BE2C (cell line): ENCODE data around the gene MORF4L2.
"Not testable (repeated sequence)": the region's sequence is repeated elsewhere in the genome, so short reads cannot be mapped to it uniquely, and the experiment has no call there.

Experiments
- DNase-seq: peaks from one replicate; pipeline ENCODE4 v3.0.0-alpha.2; 2020
- H3K27me3 ChIP-seq: fragments of 250-450 bp; sonication (Bioruptor Pico); 2 replicates; pipeline ENCODE4 v1.5.1; 2020; ENCODE audit warnings: mild to moderate bottlenecking
- H3K36me3 ChIP-seq: fragments of 250-450 bp; sonication (Bioruptor Pico); 2 replicates; pipeline ENCODE4 v1.5.1; 2020; ENCODE audit warnings: mild to moderate bottlenecking
- H3K4me1 ChIP-seq: fragments of 250-450 bp; sonication (Bioruptor Pico); 2 replicates; pipeline ENCODE4 v1.5.1; 2020
- H3K4me3 ChIP-seq: 2 replicates; pipeline ENCODE4 v1.5.1; 2011; ENCODE audit warnings: low read depth, low read length
- H3K9me3 ChIP-seq: fragments of 250-450 bp; sonication (Bioruptor Pico); 2 replicates; pipeline ENCODE4 v1.5.1; 2020
- TF ChIP-seq, protein P1 (sequence below): IDR thresholded peaks from 2 replicates; pipeline ENCODE4 v1.5.1; 2012; ENCODE audit warnings: mild to moderate bottlenecking, low read depth, low read length

Gene MORF4L2

DNA sequence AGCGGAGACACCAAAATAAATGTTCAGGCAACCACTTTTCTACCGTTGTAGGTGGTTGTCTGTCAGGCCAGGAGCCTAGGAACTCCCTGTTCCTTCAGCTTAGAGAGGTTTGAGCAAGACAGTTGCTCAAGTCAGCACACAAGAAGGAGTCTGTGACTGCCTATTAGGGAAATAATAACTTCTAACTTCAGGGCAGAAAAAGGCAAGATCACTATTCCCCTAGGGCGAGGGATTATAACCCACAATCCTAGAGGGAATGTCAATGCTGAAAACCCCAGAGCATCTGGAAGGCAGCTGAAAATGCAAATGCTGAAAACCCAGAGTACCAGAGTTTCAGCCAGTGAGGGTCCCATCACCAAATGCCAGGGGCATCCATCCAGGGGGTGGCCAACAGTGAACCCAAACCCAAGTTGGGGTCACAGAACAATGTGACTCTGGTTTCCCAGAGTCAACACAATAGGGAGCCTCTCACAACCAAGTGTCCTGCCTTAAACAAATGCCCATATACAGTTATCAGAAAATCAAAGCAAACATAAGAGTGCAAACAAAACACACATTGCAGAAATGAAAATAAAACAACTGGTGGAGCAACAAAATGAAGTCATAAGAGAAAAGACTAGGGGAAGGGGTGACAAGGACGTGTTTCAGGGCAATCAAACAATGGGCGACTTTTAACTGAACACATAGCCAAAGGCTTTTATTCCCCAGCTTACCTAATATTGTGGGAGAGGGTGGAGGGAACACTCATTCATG lies 27.6 kb downstream of the MORF4L2 start:
- no peaks in the 10 kb centered on the region for H3K36me3 ChIP-seq
- H3K4me3 ChIP-seq = no peak overlapping the region
- no peaks in the 10 kb centered on the region for H3K27me3 ChIP-seq
- TF ChIP-seq, protein P1, sequence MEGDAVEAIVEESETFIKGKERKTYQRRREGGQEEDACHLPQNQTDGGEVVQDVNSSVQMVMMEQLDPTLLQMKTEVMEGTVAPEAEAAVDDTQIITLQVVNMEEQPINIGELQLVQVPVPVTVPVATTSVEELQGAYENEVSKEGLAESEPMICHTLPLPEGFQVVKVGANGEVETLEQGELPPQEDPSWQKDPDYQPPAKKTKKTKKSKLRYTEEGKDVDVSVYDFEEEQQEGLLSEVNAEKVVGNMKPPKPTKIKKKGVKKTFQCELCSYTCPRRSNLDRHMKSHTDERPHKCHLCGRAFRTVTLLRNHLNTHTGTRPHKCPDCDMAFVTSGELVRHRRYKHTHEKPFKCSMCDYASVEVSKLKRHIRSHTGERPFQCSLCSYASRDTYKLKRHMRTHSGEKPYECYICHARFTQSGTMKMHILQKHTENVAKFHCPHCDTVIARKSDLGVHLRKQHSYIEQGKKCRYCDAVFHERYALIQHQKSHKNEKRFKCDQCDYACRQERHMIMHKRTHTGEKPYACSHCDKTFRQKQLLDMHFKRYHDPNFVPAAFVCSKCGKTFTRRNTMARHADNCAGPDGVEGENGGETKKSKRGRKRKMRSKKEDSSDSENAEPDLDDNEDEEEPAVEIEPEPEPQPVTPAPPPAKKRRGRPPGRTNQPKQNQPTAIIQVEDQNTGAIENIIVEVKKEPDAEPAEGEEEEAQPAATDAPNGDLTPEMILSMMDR = no peak
- H3K9me3 ChIP-seq = no peaks in the 10 kb centered on the region
- no peak for DNase-seq
- H3K4me1 ChIP-seq = no peaks in the 10 kb centered on the region

DNA sequence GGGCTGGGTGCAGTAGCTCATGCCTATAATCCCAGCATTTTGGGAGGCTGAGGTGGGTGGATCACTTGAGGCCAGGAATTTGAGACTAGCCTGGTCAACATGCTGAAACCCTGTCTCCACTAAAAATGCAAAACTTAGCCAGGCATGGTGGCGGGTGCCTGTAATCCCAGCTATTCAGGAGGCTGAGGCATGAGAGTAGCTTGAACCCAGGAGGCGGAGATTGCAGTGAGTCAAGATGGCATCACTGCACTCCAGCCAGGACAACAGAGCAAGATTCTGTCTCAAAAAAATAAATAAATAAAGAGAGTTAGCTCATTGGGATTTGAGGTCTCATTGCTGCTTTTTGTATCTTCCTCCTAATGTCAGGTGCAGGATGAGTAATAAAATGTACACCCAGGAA lies 29.4 kb downstream of the MORF4L2 start:
- not testable (repeated sequence) for H3K27me3 ChIP-seq, H3K9me3 ChIP-seq, H3K4me1 ChIP-seq, DNase-seq, H3K36me3 ChIP-seq, H3K4me3 ChIP-seq

DNA sequence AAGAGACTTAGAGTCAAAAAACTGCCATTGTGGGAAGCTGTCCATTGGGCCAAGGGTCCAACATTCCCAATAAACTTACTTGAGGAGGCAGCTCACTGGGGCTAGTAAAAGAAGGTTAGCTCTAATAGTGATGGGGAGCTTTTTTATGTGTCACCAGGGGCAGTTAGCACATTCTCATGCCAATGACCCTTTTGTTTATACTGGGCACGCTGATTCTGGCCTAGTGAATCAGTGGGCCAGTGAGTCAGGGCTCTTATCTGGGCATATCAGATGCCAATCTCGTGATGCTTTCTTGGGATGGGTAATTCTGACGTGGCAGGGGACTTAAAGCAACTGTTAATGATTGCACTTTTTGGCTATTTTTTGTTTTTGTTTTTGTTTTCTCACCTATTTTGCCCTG lies 29.9 kb downstream of the MORF4L2 start:
- H3K36me3 ChIP-seq = no peaks in the 10 kb centered on the region
- H3K9me3 ChIP-seq = no peaks in the 10 kb centered on the region
- DNase-seq = no peak
- H3K4me1 ChIP-seq = no peaks in the 10 kb centered on the region
- TF ChIP-seq, protein P1 = no peak
- H3K27me3 ChIP-seq = no peaks in the 10 kb centered on the region
- no peak overlapping the region for H3K4me3 ChIP-seq

DNA sequence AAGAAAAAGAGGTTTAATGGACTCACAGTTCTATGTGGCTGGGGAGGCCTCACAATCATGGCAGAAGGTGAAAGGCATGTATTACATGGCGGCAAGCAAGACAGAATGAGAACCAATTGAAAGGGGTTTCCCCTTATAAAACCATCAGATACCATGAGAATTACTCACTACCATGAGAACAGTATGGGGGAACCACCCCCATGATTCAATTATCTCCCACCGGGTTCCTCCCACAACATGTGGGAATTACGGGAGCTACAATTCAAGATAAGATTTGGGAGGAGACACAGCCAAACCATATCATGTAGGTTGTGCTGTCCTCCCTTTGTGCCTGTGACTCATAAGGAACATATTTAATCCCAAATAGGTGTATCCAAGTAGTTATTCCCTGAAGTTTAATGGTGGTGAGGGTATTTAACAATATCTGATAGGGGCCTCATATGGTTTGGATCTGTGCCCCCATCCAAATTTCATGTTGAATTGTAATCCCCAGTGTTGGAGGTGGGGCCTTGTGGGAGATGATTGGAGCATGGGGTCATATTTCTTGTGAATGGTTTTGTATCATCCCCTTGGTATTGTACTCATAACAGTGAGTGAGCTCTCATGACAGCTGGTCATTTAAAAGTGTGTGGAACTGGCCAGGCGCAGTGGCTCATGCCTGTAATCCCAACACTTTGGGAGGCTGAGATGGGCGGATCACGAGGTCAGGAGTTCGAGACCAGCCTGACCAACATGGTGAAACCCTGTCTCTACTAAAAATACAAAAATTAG lies 31.1 kb downstream of the MORF4L2 start:
- H3K4me1 ChIP-seq, H3K4me3 ChIP-seq, DNase-seq, H3K36me3 ChIP-seq, H3K27me3 ChIP-seq, H3K9me3 ChIP-seq: not testable (repeated sequence)

DNA sequence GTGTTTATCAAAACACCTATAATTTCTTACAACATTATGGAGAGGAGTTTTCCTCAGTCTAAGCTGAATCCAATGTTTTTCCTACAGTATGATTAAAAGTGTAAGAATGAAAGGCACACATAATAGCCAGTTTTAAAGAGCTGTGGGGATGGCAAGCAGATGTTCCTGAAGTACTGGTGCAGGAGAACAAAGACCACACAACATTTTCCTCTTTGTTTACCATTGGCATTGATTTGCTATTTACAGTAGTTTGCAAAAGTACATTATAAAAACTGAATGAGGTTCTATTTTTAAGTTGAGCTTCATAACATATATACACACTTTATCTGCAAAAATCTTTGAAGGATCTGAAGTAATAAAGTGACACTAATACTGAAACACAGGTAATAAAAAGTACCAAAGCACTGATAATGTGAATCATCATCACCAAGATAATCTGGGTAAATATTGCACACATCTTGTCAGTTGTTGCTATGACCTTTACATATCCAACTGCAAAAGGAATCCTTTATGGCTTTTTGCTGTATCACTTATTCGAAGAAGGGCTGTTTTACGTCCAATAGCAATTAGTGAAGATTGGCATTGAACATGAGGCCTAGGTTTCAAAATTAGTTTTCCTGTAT lies 35.2 kb downstream of the MORF4L2 start:
- H3K36me3 ChIP-seq = no peaks in the 10 kb centered on the region
- no peak for DNase-seq
- H3K27me3 ChIP-seq = no peaks in the 10 kb centered on the region
- no peaks in the 10 kb centered on the region for H3K9me3 ChIP-seq
- TF ChIP-seq, protein P1 = no peak
- no peaks in the 10 kb centered on the region for H3K4me1 ChIP-seq
- no peak overlapping the region for H3K4me3 ChIP-seq

DNA sequence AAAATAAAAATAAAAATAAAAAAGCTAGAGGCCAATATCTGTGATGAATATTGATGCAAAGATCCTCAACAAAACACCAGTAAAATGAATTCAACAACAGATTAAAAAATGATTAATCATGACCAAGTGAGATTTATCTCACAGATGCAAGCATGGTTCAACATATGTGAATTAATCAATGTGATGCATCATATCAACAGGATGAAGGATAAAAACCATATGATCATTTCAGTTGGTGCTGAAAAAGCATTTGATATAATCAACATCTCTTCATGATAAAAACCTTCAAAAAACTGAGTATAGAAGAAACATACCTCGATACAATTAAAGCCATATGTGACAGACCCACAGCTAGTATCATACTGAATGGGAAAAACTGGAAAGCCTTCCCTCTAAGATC lies 38.9 kb downstream of the MORF4L2 start:
- DNase-seq = no peak
- Histone ChIP-seq H3K9me3 (no peaks in the 10 kb centered on the region), H3K27me3 (no peaks in the 10 kb centered on the region), H3K4me1 (no peaks in the 10 kb centered on the region), H3K4me3 (no peak overlapping the region), H3K36me3 (no peaks in the 10 kb centered on the region)
- TF ChIP-seq, protein P1 = no peak

DNA sequence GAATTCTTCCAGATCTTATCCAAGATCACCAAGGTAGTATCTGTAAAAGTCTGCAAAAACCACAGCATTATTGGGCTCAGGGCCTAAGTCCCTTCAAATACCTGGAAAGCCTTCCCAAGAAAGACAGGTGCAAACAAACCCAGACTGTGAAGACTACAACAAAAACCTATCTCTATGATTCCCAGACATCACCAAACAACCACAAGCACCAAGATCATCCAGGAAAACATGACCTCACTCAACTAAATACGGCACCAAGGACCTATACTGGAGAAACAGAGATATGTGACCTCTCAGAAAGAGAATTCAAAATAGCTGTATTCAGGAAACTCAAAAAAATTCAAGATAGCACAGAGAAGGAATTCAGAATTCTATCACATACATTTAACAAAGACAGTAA lies 42.4 kb downstream of the MORF4L2 start:
- no peaks in the 10 kb centered on the region for H3K9me3 ChIP-seq
- H3K27me3 ChIP-seq = no peaks in the 10 kb centered on the region
- no peak overlapping the region for H3K4me3 ChIP-seq
- no peaks in the 10 kb centered on the region for H3K36me3 ChIP-seq
- H3K4me1 ChIP-seq = no peaks in the 10 kb centered on the region
- no peak for DNase-seq
- TF ChIP-seq, protein P1 = no peak
